Measurements from ENCODE around the gene GAS5. TPM values are rescaled to one million over a fixed set of nuclear protein-coding genes. Genes with fewer than 3 reads are reported as not detected.
A peak's percentile ranks its signal among the peaks of the same experiment; 100 is the strongest.

GAS5 gene
- 100 to 1,000 TPM; 208 to 299 (median 214) TPM for total RNA-seq
- total RNA-seq (2013), result 494 TPM

- Histone ChIP-seq H3K4me1 (ENCODE audit: control insufficient read depth, insufficient read depth, low read length) (peaks cover 32% of the 10 kb centered on the region), H3K27ac (ENCODE audit: low read length) (peak within 1 kb of the TSS; percentile 77), H3K4me3 (ENCODE audit: low read length) (peak within 1 kb of the TSS; percentile 86), H3K36me3 (ENCODE audit: control insufficient read depth, insufficient read depth, low read length) (peaks cover 39% of the 10 kb centered on the region), H3K9me3 (ENCODE audit: control insufficient read depth, insufficient read depth, low read length) (no peaks in the 10 kb centered on the region), H3K27me3 (ENCODE audit: control insufficient read depth, insufficient read depth, low read length) (no peaks in the 10 kb centered on the region)
- no peaks in the 10 kb centered on the region for H3K9me3 Mint-ChIP-seq
- under 1% methylated on average over 29 of the region's 30 CpGs for WGBS (ENCODE audit: insufficient coverage)
- H3K4me3 Mint-ChIP-seq, result peak within 1 kb of the TSS; percentile 98
- intact Hi-C loops (cut with micrococcal nuclease), result loop anchor here (1.0 to 10.0 kb wide), 4 partner anchors 44 to 349 kb away; partner anchors contain the start of genes CENPL, DARS2 and RC3H1
- DNase-seq (peak; percentile 89 to 100), ATAC-seq (peak; percentile 80 to 93 (median 84))
- peaks cover 78 to 79% of the 10 kb centered on the region in 2 donors for H3K4me1 Mint-ChIP-seq
- no peaks in the 10 kb centered on the region for H3K27me3 Mint-ChIP-seq (ENCODE audit: low read depth in 2 of 2)
- no peak for TF ChIP-seq CTCF (IDR thresholded peaks at IDR 0.05)
- peak within 1 kb of the TSS; percentile 91 to 97 for H3K27ac Mint-ChIP-seq
- H3K36me3 Mint-ChIP-seq, result peaks cover 30% of the 10 kb centered on the region
Observed at GRCh38 chr1:173867753-173868265, at the start of gene GAS5. Gene GAS5 (minus strand): TSS chr1:173867989.

GRCh38 chr1:173917149-173917548 is 49.4 kb upstream of the GAS5 start, which contains the start of gene SERPINC1:
Gene SERPINC1 (minus strand): TSS chr1:173917327. CDS start chr1:173917259, 68 bp downstream.
- Histone ChIP-seq H3K4me1 (ENCODE audit: control insufficient read depth, insufficient read depth, low read length) (no peaks in the 10 kb centered on the region), H3K36me3 (ENCODE audit: control insufficient read depth, insufficient read depth, low read length) (no peaks in the 10 kb centered on the region), H3K9me3 (ENCODE audit: control insufficient read depth, insufficient read depth, low read length) (no peaks in the 10 kb centered on the region), H3K27ac (ENCODE audit: low read length) (no peak within 1 kb of the TSS), H3K27me3 (ENCODE audit: control insufficient read depth, insufficient read depth, low read length) (no peaks in the 10 kb centered on the region), H3K4me3 (ENCODE audit: low read length) (no peak within 1 kb of the TSS)
- DNase-seq (no peak), ATAC-seq (no peak)
- WGBS (ENCODE audit: insufficient coverage), result 94% methylated on average over 3 of the region's 3 CpGs
- intact Hi-C loops (cut with micrococcal nuclease), result no loop called here
- no peak for TF ChIP-seq CTCF (IDR thresholded peaks at IDR 0.05)
- H3K4me1 Mint-ChIP-seq, result no peaks in the 10 kb centered on the region
- no peaks in the 10 kb centered on the region for H3K36me3 Mint-ChIP-seq
- no peak within 1 kb of the TSS for H3K4me3 Mint-ChIP-seq
- no peaks in the 10 kb centered on the region for H3K27me3 Mint-ChIP-seq (ENCODE audit: low read depth in 2 of 2)
- no peak within 1 kb of the TSS for H3K27ac Mint-ChIP-seq
- no peaks in the 10 kb centered on the region for H3K9me3 Mint-ChIP-seq

GRCh38 chr1:173916667-173917066 is 48.9 kb upstream of the GAS5 start:
- H3K36me3 Mint-ChIP-seq, result no peaks in the 10 kb centered on the region
- TF ChIP-seq CTCF (IDR thresholded peaks at IDR 0.05), result no peak
- Histone ChIP-seq H3K4me1 (ENCODE audit: control insufficient read depth, insufficient read depth, low read length) (no peaks in the 10 kb centered on the region), H3K4me3 (ENCODE audit: low read length) (no peak overlapping the region), H3K9me3 (ENCODE audit: control insufficient read depth, insufficient read depth, low read length) (no peaks in the 10 kb centered on the region), H3K27me3 (ENCODE audit: control insufficient read depth, insufficient read depth, low read length) (no peaks in the 10 kb centered on the region), H3K36me3 (ENCODE audit: control insufficient read depth, insufficient read depth, low read length) (no peaks in the 10 kb centered on the region), H3K27ac (ENCODE audit: low read length) (no peak overlapping the region)
- no peaks in the 10 kb centered on the region for H3K4me1 Mint-ChIP-seq
- 95% methylated on average over 4 of the region's 4 CpGs for WGBS (ENCODE audit: insufficient coverage)
- no peaks in the 10 kb centered on the region for H3K27me3 Mint-ChIP-seq (ENCODE audit: low read depth in 2 of 2)
- intact Hi-C loops (cut with micrococcal nuclease), result no loop called here
- no peaks in the 10 kb centered on the region for H3K9me3 Mint-ChIP-seq
- no peak overlapping the region for H3K27ac Mint-ChIP-seq
- ATAC-seq (no peak), DNase-seq (no peak)
- H3K4me3 Mint-ChIP-seq, result no peak overlapping the region

- Histone ChIP-seq H3K9me3 (ENCODE audit: control insufficient read depth, insufficient read depth, low read length) (no peaks in the 10 kb centered on the region), H3K27ac (ENCODE audit: low read length) (no peak overlapping the region), H3K4me1 (ENCODE audit: control insufficient read depth, insufficient read depth, low read length) (no peaks in the 10 kb centered on the region), H3K4me3 (ENCODE audit: low read length) (no peak overlapping the region), H3K36me3 (ENCODE audit: control insufficient read depth, insufficient read depth, low read length) (no peaks in the 10 kb centered on the region), H3K27me3 (ENCODE audit: control insufficient read depth, insufficient read depth, low read length) (no peaks in the 10 kb centered on the region)
- intact Hi-C loops (cut with micrococcal nuclease), result no loop called here
- TF ChIP-seq CTCF (IDR thresholded peaks at IDR 0.05), result no peak
- DNase-seq (no peak), ATAC-seq (no peak)
- 98% methylated on average over 2 of the region's 2 CpGs for WGBS (ENCODE audit: insufficient coverage)
- Mint-ChIP-seq H3K4me1 (no peaks in the 10 kb centered on the region), H3K9me3 (no peaks in the 10 kb centered on the region), H3K36me3 (no peaks in the 10 kb centered on the region), H3K4me3 (no peak overlapping the region), H3K27ac (no peak overlapping the region), H3K27me3 (ENCODE audit: low read depth in 2 of 2) (no peaks in the 10 kb centered on the region)
Observed at GRCh38 chr1:173915596-173915995, 47.8 kb upstream of the GAS5 start.
